ENCODE data around the gene AUH.

DNA sequence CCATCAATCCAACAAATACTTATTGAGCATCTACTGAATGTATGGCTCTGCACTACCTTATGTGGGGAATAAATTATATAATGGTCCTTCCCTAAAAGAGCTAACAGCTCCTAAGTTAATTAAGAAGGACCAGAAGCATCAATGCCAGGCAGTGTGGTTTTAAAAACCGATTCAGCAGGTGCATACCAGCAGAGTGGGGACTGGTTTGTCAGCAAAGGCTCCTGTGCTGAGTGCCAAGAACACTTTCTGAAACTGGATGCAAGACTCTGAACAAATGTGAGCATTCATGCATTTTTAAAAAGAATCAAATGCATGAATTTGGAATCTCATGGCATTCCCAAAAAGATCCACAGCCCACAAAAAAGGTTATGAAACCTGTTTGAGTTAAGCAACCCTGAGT is 142.2 kb downstream of the AUH start:
- TF ChIP-seq, protein P1, sequence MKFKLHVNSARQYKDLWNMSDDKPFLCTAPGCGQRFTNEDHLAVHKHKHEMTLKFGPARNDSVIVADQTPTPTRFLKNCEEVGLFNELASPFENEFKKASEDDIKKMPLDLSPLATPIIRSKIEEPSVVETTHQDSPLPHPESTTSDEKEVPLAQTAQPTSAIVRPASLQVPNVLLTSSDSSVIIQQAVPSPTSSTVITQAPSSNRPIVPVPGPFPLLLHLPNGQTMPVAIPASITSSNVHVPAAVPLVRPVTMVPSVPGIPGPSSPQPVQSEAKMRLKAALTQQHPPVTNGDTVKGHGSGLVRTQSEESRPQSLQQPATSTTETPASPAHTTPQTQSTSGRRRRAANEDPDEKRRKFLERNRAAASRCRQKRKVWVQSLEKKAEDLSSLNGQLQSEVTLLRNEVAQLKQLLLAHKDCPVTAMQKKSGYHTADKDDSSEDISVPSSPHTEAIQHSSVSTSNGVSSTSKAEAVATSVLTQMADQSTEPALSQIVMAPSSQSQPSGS (IDR thresholded peaks at IDR 0.05; ENCODE audit: low read length), result no peak
- TF ChIP-seq BACH1 (IDR thresholded peaks at IDR 0.05; ENCODE audit: borderline replicate concordance) (no peak), TCF7 (IDR thresholded peaks at IDR 0.05; ENCODE audit: borderline replicate concordance) (no peak), HDAC2 (IDR thresholded peaks at IDR 0.05) (no peak), EGR1 (IDR thresholded peaks at IDR 0.05; ENCODE audit: borderline replicate concordance in 1 of 2, low read depth in 2 of 2, low read length in 2 of 2) (no peak), TAF1 (IDR thresholded peaks at IDR 0.05; ENCODE audit: borderline replicate concordance, low read depth, low read length) (no peak), NFIC (IDR thresholded peaks at IDR 0.05; ENCODE audit: low read depth, low read length) (no peak), MYC (IDR thresholded peaks at IDR 0.05; ENCODE audit: insufficient read depth, insufficient read length, insufficient replicate concordance, low read length, severe bottlenecking) (no peak), RUNX3 (IDR thresholded peaks at IDR 0.05; ENCODE audit: low read length) (no peak)
- TF ChIP-seq, protein P2, sequence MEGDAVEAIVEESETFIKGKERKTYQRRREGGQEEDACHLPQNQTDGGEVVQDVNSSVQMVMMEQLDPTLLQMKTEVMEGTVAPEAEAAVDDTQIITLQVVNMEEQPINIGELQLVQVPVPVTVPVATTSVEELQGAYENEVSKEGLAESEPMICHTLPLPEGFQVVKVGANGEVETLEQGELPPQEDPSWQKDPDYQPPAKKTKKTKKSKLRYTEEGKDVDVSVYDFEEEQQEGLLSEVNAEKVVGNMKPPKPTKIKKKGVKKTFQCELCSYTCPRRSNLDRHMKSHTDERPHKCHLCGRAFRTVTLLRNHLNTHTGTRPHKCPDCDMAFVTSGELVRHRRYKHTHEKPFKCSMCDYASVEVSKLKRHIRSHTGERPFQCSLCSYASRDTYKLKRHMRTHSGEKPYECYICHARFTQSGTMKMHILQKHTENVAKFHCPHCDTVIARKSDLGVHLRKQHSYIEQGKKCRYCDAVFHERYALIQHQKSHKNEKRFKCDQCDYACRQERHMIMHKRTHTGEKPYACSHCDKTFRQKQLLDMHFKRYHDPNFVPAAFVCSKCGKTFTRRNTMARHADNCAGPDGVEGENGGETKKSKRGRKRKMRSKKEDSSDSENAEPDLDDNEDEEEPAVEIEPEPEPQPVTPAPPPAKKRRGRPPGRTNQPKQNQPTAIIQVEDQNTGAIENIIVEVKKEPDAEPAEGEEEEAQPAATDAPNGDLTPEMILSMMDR (IDR thresholded peaks at IDR 0.05 in 2 of 3, conservative IDR thresholded peaks at IDR 0.05 in 1 of 3; ENCODE audit: control insufficient read depth in 2 of 3, extremely low read depth in 1 of 3, insufficient read depth in 1 of 3, low read depth in 3 of 3, low read length in 3 of 3), result no peak
- TF ChIP-seq, protein P3, sequence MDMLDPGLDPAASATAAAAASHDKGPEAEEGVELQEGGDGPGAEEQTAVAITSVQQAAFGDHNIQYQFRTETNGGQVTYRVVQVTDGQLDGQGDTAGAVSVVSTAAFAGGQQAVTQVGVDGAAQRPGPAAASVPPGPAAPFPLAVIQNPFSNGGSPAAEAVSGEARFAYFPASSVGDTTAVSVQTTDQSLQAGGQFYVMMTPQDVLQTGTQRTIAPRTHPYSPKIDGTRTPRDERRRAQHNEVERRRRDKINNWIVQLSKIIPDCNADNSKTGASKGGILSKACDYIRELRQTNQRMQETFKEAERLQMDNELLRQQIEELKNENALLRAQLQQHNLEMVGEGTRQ (IDR thresholded peaks at IDR 0.05; ENCODE audit: borderline replicate concordance, low read depth, low read length), result no peak
- TF ChIP-seq, protein P4, sequence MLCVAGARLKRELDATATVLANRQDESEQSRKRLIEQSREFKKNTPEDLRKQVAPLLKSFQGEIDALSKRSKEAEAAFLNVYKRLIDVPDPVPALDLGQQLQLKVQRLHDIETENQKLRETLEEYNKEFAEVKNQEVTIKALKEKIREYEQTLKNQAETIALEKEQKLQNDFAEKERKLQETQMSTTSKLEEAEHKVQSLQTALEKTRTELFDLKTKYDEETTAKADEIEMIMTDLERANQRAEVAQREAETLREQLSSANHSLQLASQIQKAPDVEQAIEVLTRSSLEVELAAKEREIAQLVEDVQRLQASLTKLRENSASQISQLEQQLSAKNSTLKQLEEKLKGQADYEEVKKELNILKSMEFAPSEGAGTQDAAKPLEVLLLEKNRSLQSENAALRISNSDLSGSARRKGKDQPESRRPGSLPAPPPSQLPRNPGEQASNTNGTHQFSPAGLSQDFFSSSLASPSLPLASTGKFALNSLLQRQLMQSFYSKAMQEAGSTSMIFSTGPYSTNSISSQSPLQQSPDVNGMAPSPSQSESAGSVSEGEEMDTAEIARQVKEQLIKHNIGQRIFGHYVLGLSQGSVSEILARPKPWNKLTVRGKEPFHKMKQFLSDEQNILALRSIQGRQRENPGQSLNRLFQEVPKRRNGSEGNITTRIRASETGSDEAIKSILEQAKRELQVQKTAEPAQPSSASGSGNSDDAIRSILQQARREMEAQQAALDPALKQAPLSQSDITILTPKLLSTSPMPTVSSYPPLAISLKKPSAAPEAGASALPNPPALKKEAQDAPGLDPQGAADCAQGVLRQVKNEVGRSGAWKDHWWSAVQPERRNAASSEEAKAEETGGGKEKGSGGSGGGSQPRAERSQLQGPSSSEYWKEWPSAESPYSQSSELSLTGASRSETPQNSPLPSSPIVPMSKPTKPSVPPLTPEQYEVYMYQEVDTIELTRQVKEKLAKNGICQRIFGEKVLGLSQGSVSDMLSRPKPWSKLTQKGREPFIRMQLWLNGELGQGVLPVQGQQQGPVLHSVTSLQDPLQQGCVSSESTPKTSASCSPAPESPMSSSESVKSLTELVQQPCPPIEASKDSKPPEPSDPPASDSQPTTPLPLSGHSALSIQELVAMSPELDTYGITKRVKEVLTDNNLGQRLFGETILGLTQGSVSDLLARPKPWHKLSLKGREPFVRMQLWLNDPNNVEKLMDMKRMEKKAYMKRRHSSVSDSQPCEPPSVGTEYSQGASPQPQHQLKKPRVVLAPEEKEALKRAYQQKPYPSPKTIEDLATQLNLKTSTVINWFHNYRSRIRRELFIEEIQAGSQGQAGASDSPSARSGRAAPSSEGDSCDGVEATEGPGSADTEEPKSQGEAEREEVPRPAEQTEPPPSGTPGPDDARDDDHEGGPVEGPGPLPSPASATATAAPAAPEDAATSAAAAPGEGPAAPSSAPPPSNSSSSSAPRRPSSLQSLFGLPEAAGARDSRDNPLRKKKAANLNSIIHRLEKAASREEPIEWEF (IDR thresholded peaks at IDR 0.05; ENCODE audit: insufficient replicate concordance, low read depth, low read length), result no peak
- TF ChIP-seq, protein P5, sequence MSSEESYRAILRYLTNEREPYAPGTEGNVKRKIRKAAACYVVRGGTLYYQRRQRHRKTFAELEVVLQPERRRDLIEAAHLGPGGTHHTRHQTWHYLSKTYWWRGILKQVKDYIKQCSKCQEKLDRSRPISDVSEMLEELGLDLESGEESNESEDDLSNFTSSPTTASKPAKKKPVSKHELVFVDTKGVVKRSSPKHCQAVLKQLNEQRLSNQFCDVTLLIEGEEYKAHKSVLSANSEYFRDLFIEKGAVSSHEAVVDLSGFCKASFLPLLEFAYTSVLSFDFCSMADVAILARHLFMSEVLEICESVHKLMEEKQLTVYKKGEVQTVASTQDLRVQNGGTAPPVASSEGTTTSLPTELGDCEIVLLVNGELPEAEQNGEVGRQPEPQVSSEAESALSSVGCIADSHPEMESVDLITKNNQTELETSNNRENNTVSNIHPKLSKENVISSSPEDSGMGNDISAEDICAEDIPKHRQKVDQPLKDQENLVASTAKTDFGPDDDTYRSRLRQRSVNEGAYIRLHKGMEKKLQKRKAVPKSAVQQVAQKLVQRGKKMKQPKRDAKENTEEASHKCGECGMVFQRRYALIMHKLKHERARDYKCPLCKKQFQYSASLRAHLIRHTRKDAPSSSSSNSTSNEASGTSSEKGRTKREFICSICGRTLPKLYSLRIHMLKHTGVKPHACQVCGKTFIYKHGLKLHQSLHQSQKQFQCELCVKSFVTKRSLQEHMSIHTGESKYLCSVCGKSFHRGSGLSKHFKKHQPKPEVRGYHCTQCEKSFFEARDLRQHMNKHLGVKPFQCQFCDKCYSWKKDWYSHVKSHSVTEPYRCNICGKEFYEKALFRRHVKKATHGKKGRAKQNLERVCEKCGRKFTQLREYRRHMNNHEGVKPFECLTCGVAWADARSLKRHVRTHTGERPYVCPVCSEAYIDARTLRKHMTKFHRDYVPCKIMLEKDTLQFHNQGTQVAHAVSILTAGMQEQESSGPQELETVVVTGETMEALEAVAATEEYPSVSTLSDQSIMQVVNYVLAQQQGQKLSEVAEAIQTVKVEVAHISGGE (CRISPR knock-in tag; IDR thresholded peaks at IDR 0.05), result no peak
